SK-N-SH (cell line): Measurements from ENCODE around the gene ORM1. TPM values are rescaled to one million over a fixed set of nuclear protein-coding genes. Genes with fewer than 3 reads are reported as not detected.

Experiments used
- CTCF ChIA-PET: fragments of 300-600, 350-600 bp; formaldehyde crosslinking; extraction: SDS; loops from one replicate; lab custom pipeline; 2021; lab: Yijun Ruan, JAX
- POLR2A ChIA-PET: fragments of 350-600 bp; sonication (Branson Sonifier 250); formaldehyde crosslinking; extraction: SDS; loops from one replicate; lab custom pipeline; 2020; ENCODE audit warnings: antibody characterized with exemption, inconsistent platforms; lab: Yijun Ruan, JAX
- DNase-seq: peaks from one replicate; pipeline ENCODE4 v3.0.0; 2012
- H2AFZ ChIP-seq: fragments of 200-600 bp; sonication (generic); 2 replicates; pipeline ENCODE4 v1.8.1; 2016; ENCODE audit warnings: antibody characterized with exemption, mild to moderate bottlenecking, low read depth
- H3F3A ChIP-seq: fragments of 200-600 bp; sonication (generic); replicated peaks from 2 replicates; pipeline ENCODE3; 2016; ENCODE audit warnings: antibody characterized with exemption, mild to moderate bottlenecking; ENCODE audit not compliant: insufficient read depth
- H3K27ac ChIP-seq, 2 experiments: fragments of 200-500 bp in 1 of 2; fragments of 200-600 bp in 1 of 2; sonication (Bioruptor generic) in 1 of 2; sonication (generic), shearing (Covaris generic) in 1 of 2; 2 replicates each; pipeline versions ENCODE4 v1.5.1 to v1.6.1; 2014 to 2016; ENCODE audit warnings: low read depth in 2 of 2, inconsistent platforms in 1 of 2, low read length in 1 of 2, mild to moderate bottlenecking in 1 of 2, mixed read lengths in 1 of 2
- H3K27me3 ChIP-seq: fragments of 200-600 bp; sonication (generic), shearing (Covaris generic); 2 replicates; pipeline ENCODE4 v1.6.1; 2016; ENCODE audit warnings: mixed run types; ENCODE audit not compliant: insufficient read depth
- H3K36me3 ChIP-seq, 2 experiments: fragments of 200-500 bp in 1 of 2; fragments of 200-600 bp in 1 of 2; sonication (Bioruptor generic) in 1 of 2; sonication (generic) in 1 of 2; replicated peaks in 1 of 2; 2 replicates each; pipeline versions ENCODE3 to v1.5.1; 2014 to 2016; ENCODE audit warnings: low read length in 1 of 2, mild to moderate bottlenecking in 1 of 2; ENCODE audit not compliant: insufficient read depth in 2 of 2, control insufficient read depth in 1 of 2
- H3K4me1 ChIP-seq, 2 experiments: fragments of 200-500 bp in 1 of 2; fragments of 200-600 bp in 1 of 2; sonication (Bioruptor generic) in 1 of 2; sonication (generic), shearing (Covaris generic) in 1 of 2; 2 replicates each; pipeline versions ENCODE4 v1.5.1 to v1.6.1; 2014 to 2016; ENCODE audit warnings: low read depth in 1 of 2, low read length in 1 of 2, mixed run types in 1 of 2; ENCODE audit not compliant: insufficient read depth in 2 of 2, control insufficient read depth in 1 of 2
- H3K4me2 ChIP-seq: fragments of 200-600 bp; sonication (generic), shearing (Covaris generic); 2 replicates; pipeline ENCODE4 v1.6.1; 2017; ENCODE audit warnings: mixed run types
- H3K4me3 ChIP-seq, 2 experiments: fragments of 200-500 bp in 1 of 2; fragments of 200-600 bp in 1 of 2; sonication (Bioruptor generic) in 1 of 2; sonication (generic), shearing (Covaris generic) in 1 of 2; 2 replicates each; pipeline versions ENCODE4 v1.5.1 to v1.8.1; 2014 to 2016; ENCODE audit warnings: low read depth in 2 of 2, inconsistent platforms in 1 of 2, low read length in 1 of 2, mild to moderate bottlenecking in 1 of 2, mixed read lengths in 1 of 2, moderate library complexity in 1 of 2
- H3K79me2 ChIP-seq: fragments of 200-600 bp; sonication (generic); 2 replicates; pipeline ENCODE4 v1.8.1; 2017; ENCODE audit warnings: mild to moderate bottlenecking; ENCODE audit not compliant: insufficient read depth
- H3K9ac ChIP-seq: fragments of 200-600 bp; sonication (generic); 2 replicates; pipeline ENCODE4 v1.6.1; 2017; ENCODE audit warnings: mixed run types
- H3K9me2 ChIP-seq: fragments of 200-600 bp; sonication (generic); 2 replicates; pipeline ENCODE4 v1.6.1; 2017; ENCODE audit warnings: mixed run types
- H3K9me3 ChIP-seq: fragments of 200-600 bp; sonication (generic); 2 replicates; pipeline ENCODE4 v1.6.1; 2017; ENCODE audit warnings: mixed run types, mild to moderate bottlenecking, moderate library complexity
- H4K20me1 ChIP-seq: fragments of 200-600 bp; sonication (generic); 2 replicates; pipeline ENCODE4 v1.6.1; 2017; ENCODE audit warnings: mild to moderate bottlenecking, mixed run types; ENCODE audit not compliant: insufficient read depth
- CHD2 ChIP-seq: fragments of 150-350 bp; IDR thresholded peaks from 2 replicates; pipeline ENCODE4 v1.6.1; 2018; ENCODE audit warnings: low read length; ENCODE audit not compliant: partially characterized antibody
- EP300 ChIP-seq, 2 experiments: IDR thresholded peaks; 2 replicates each; pipeline versions ENCODE4 v1.4.0 to v1.6.1; 2012; ENCODE audit warnings: borderline replicate concordance in 1 of 2, low read depth in 1 of 2, low read length in 1 of 2
- FOXJ3 ChIP-seq: sonication (generic); formaldehyde crosslinking; IDR thresholded peaks from 2 replicates; pipeline ENCODE4 v1.5.1; 2020; ENCODE audit warnings: mild to moderate bottlenecking, missing genetic modification reagents
- GABPA ChIP-seq: IDR thresholded peaks from 2 replicates; pipeline ENCODE4 v1.4.0; 2012; ENCODE audit warnings: low read depth, mild to moderate bottlenecking
- IRF3 ChIP-seq: fragments of 150-350 bp; IDR thresholded peaks from 2 replicates; pipeline ENCODE4 v1.6.1; 2016; ENCODE audit warnings: mild to moderate bottlenecking, low read depth, low read length
- RCOR1 ChIP-seq: fragments of 150-350 bp; IDR thresholded peaks from 2 replicates; pipeline ENCODE4 v1.6.1; 2017; ENCODE audit warnings: antibody characterized with exemption, low read length
- REST ChIP-seq: IDR thresholded peaks from 2 replicates; pipeline ENCODE4 v1.6.1; 2012; ENCODE audit warnings: mild to moderate bottlenecking, low read depth, low read length, moderate library complexity
- RFX5 ChIP-seq: IDR thresholded peaks from 2 replicates; pipeline ENCODE4 v1.6.1; 2012; ENCODE audit warnings: mild to moderate bottlenecking, improper control_type of control experiment, low read length
- SIN3A ChIP-seq: IDR thresholded peaks from 2 replicates; pipeline ENCODE4 v1.6.1; 2012; ENCODE audit warnings: low read depth, mild to moderate bottlenecking, low read length, moderate library complexity, borderline replicate concordance
- TAF1 ChIP-seq: IDR thresholded peaks from 2 replicates; pipeline ENCODE4 v1.6.1; 2012; ENCODE audit warnings: low read depth, mild to moderate bottlenecking, low read length, moderate library complexity, borderline replicate concordance
- TCF12 ChIP-seq: IDR thresholded peaks from 2 replicates; pipeline ENCODE4 v1.4.0; 2012
- USF1 ChIP-seq: IDR thresholded peaks from 2 replicates; pipeline ENCODE4 v1.4.0; 2012; ENCODE audit warnings: low read depth, borderline replicate concordance
- ZBTB33 ChIP-seq: IDR thresholded peaks from 2 replicates; pipeline ENCODE4 v1.4.0; 2012; ENCODE audit warnings: low read depth, borderline replicate concordance
- WGBS: methylation state at CpG from one replicate; pipeline ENCODE4 v1.1.6; 2017; ENCODE audit warnings: low lambda C conversion rate; 5-methylcytosine and 5-hydroxymethylcytosine counted together
- polyA plus RNA-seq, 3 experiments: library from polyadenylated mRNA; depleted of rRNA; stranded (reverse); fragments of >200 nt; gene quantifications; 2 replicates each; pipeline ENCODE4 v1.2.3, GENCODE V29; 2012

Gene ORM1
- polyA plus RNA-seq, 1 of the 3 experiments (the other 2 are of a cell fraction): not detected

GRCh38 chr9:114318416-114318815 lies 4.5 kb upstream of the ORM1 start:
- no peaks in the 10 kb centered on the region for H3K9me2 ChIP-seq
- no peak overlapping the region for H3K4me2 ChIP-seq
- H3F3A ChIP-seq: peaks cover 7% of the 10 kb centered on the region
- H2AFZ ChIP-seq: no peak overlapping the region
- no peaks in the 10 kb centered on the region for H3K9me3 ChIP-seq
- ChIA-PET CTCF (no interaction called here), POLR2A (no interaction called here)
- no peaks in the 10 kb centered on the region for H3K36me3 ChIP-seq
- H3K4me1 ChIP-seq: peaks cover 0 to 3% of the 10 kb centered on the region in 2 experiments; a peak in 2 of 4 replicates
- no peaks in the 10 kb centered on the region for H3K79me2 ChIP-seq
- no peaks in the 10 kb centered on the region for H4K20me1 ChIP-seq
- H3K9ac ChIP-seq: no peak overlapping the region
- WGBS: 95% methylated on average over 8 of the region's 8 CpGs
- TF ChIP-seq ZBTB33 (no peak), REST (no peak), TAF1 (no peak), RCOR1 (no peak), CHD2 (no peak), IRF3 (no peak), FOXJ3 (CRISPR knock-in tag) (no peak), GABPA (no peak), SIN3A (no peak), TCF12 (no peak), USF1 (no peak), EP300 (IDR thresholded peaks at IDR 0.05; ENCODE audit: borderline replicate concordance in 1 of 2, low read depth in 1 of 2, low read length in 1 of 2) (no peak), RFX5 (no peak)
- H3K27ac ChIP-seq: no peak overlapping the region
- H3K4me3 ChIP-seq: no peak overlapping the region
- no peaks in the 10 kb centered on the region for H3K27me3 ChIP-seq
- DNase-seq: no peak
